ENCODE results near the gene PIGR. TPM values are rescaled to one million over a fixed set of nuclear protein-coding genes. Genes with fewer than 3 reads are reported as not detected.

Gene PIGR
- polyA plus RNA-seq, 1 donor from 2014 or later, result not detected

DNA sequence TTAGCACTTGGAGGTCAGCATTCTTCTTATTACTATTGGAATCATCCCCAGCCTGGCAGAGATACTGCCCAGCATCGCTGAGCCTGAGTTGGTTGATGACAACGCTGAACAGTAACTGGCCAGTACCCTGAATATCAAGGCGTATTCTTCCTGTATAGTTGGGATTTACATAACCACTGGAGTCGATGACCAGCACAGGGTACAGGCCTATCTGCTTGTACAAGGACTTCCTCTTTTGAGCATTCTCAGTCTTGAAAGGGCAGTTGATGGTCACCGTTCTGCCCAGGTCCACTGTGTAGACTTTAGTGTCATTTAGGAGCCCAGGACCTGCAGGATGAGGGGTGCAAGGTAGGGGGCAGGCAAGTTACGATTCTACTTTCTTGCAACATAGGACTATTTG, 8.8 kb downstream of the PIGR start:
- TF ChIP-seq, protein P1, sequence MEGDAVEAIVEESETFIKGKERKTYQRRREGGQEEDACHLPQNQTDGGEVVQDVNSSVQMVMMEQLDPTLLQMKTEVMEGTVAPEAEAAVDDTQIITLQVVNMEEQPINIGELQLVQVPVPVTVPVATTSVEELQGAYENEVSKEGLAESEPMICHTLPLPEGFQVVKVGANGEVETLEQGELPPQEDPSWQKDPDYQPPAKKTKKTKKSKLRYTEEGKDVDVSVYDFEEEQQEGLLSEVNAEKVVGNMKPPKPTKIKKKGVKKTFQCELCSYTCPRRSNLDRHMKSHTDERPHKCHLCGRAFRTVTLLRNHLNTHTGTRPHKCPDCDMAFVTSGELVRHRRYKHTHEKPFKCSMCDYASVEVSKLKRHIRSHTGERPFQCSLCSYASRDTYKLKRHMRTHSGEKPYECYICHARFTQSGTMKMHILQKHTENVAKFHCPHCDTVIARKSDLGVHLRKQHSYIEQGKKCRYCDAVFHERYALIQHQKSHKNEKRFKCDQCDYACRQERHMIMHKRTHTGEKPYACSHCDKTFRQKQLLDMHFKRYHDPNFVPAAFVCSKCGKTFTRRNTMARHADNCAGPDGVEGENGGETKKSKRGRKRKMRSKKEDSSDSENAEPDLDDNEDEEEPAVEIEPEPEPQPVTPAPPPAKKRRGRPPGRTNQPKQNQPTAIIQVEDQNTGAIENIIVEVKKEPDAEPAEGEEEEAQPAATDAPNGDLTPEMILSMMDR (IDR thresholded peaks at IDR 0.05; ENCODE audit: poor library complexity, severe bottlenecking), result no peak
- no peak for TF ChIP-seq MXI1 (conservative IDR thresholded peaks at IDR 0.05; ENCODE audit: poor library complexity, severe bottlenecking)
- no peak for TF ChIP-seq RAD21 (conservative IDR thresholded peaks at IDR 0.05)
- TF ChIP-seq SMC3 (conservative IDR thresholded peaks at IDR 0.05; ENCODE audit: poor library complexity), result no peak
- TF ChIP-seq POLR2AphosphoS5 (IDR thresholded peaks at IDR 0.05), result no peak

DNA sequence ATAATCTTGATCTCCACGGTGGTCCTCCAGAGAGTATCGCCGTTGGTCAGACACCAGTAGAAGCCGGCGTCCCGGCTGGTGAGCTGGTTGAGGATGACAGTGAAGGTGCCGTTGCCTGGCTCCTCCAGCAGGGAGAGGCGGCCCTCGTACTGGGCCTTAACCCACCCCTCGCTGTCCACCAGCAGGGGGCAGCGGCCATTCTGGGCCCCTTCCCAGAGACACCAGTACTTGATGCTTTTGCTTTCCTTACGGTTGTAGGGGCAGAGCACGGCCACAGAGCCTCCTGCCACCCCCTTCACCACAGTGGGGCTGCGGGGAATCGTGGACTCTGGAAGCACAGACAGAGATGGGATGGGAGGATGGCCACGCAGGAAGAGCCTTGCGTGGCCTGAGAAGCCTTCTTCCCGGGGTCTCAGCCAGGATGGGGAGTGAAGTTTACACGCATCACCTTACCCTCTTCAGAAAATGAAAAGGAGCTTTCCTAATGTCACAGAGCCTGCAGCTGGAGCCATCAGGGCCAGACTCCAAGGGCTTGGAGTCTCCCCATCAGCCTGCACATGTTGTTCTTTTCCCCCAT, 10.7 kb downstream of the PIGR start:
- Histone ChIP-seq H3K36me3 (ENCODE audit: insufficient read depth, low read length) (no peaks in the 10 kb centered on the region), H3K9me2 (ENCODE audit: insufficient read depth, low read length) (no peaks in the 10 kb centered on the region), H3F3A (ENCODE audit: insufficient read depth, low read length, poor library complexity, severe bottlenecking) (no peaks in the 10 kb centered on the region), H3K4me2 (ENCODE audit: low read length) (no peak overlapping the region), H4K20me1 (ENCODE audit: insufficient read depth) (no peaks in the 10 kb centered on the region), H3K27ac (ENCODE audit: low read length) (no peak overlapping the region), H3K9me3 (ENCODE audit: low read length) (no peaks in the 10 kb centered on the region), H3K79me2 (replicated peaks; ENCODE audit: insufficient read depth, low read length) (no peaks in the 10 kb centered on the region), H3K27me3 (ENCODE audit: insufficient read depth, low read depth, low read length) (no peaks in the 10 kb centered on the region), H2AFZ (ENCODE audit: low read depth, low read length) (no peak overlapping the region), H3K9ac (ENCODE audit: low read length) (no peak overlapping the region), H3K4me3 (ENCODE audit: low read length) (no peak overlapping the region)
- TF ChIP-seq, protein P2, sequence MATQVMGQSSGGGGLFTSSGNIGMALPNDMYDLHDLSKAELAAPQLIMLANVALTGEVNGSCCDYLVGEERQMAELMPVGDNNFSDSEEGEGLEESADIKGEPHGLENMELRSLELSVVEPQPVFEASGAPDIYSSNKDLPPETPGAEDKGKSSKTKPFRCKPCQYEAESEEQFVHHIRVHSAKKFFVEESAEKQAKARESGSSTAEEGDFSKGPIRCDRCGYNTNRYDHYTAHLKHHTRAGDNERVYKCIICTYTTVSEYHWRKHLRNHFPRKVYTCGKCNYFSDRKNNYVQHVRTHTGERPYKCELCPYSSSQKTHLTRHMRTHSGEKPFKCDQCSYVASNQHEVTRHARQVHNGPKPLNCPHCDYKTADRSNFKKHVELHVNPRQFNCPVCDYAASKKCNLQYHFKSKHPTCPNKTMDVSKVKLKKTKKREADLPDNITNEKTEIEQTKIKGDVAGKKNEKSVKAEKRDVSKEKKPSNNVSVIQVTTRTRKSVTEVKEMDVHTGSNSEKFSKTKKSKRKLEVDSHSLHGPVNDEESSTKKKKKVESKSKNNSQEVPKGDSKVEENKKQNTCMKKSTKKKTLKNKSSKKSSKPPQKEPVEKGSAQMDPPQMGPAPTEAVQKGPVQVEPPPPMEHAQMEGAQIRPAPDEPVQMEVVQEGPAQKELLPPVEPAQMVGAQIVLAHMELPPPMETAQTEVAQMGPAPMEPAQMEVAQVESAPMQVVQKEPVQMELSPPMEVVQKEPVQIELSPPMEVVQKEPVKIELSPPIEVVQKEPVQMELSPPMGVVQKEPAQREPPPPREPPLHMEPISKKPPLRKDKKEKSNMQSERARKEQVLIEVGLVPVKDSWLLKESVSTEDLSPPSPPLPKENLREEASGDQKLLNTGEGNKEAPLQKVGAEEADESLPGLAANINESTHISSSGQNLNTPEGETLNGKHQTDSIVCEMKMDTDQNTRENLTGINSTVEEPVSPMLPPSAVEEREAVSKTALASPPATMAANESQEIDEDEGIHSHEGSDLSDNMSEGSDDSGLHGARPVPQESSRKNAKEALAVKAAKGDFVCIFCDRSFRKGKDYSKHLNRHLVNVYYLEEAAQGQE (IDR thresholded peaks at IDR 0.05; ENCODE audit: borderline replicate concordance), result no peak

More for the DNA sequence above, 8.8 kb downstream of the PIGR start:
- Histone ChIP-seq H3K27ac (ENCODE audit: low read length) (no peak overlapping the region), H3F3A (ENCODE audit: insufficient read depth, low read length, poor library complexity, severe bottlenecking) (no peaks in the 10 kb centered on the region), H3K9ac (ENCODE audit: low read length) (no peak overlapping the region), H3K36me3 (ENCODE audit: insufficient read depth, low read length) (no peaks in the 10 kb centered on the region), H3K9me2 (ENCODE audit: insufficient read depth, low read length) (no peaks in the 10 kb centered on the region), H3K4me3 (ENCODE audit: low read length) (no peak overlapping the region), H3K4me2 (ENCODE audit: low read length) (no peak overlapping the region), H2AFZ (ENCODE audit: low read depth, low read length) (no peak overlapping the region), H3K9me3 (ENCODE audit: low read length) (no peaks in the 10 kb centered on the region), H3K79me2 (replicated peaks; ENCODE audit: insufficient read depth, low read length) (no peaks in the 10 kb centered on the region), H3K27me3 (ENCODE audit: insufficient read depth, low read depth, low read length) (no peaks in the 10 kb centered on the region), H4K20me1 (ENCODE audit: insufficient read depth) (no peaks in the 10 kb centered on the region)

DNA sequence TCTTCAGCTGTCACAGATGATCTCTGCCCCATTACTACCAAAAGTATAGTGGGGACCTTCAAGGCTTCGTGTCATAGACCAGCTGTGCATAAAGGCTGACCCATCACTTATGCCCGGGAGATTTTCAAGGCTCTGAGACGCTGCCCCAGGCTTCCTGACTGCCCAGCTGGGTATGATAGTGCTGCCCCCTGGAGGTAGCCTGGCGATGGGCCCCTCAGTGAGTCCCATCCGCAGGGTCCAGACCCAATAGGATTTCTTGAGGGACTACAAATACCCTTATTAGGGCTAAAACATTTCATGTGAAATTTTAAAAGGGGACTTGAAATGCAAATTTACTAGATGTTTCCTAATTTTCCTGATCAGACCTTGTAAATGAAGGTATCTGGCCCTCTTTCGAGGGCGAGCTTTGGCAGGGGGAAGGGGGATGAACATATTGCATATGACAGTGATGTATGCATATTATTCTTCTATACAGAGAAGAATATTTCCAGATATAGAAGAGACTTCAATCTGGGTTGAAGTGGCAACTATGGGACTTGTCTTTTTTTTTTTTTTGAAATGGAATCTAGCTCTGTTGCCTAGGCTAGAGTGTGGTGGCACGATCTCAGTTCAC, 12.8 kb downstream of the PIGR start:
- Histone ChIP-seq H3K27ac (ENCODE audit: low read length) (no peak overlapping the region), H3K36me3 (ENCODE audit: insufficient read depth, low read length) (no peaks in the 10 kb centered on the region), H3K9me2 (ENCODE audit: insufficient read depth, low read length) (no peaks in the 10 kb centered on the region), H3K9me3 (ENCODE audit: low read length) (no peaks in the 10 kb centered on the region), H3K9ac (ENCODE audit: low read length) (no peak overlapping the region), H3K27me3 (ENCODE audit: insufficient read depth, low read depth, low read length) (no peaks in the 10 kb centered on the region), H3K4me3 (ENCODE audit: low read length) (no peak overlapping the region), H3K4me2 (ENCODE audit: low read length) (no peak overlapping the region), H3F3A (ENCODE audit: insufficient read depth, low read length, poor library complexity, severe bottlenecking) (no peaks in the 10 kb centered on the region), H4K20me1 (ENCODE audit: insufficient read depth) (no peaks in the 10 kb centered on the region), H2AFZ (ENCODE audit: low read depth, low read length) (no peak overlapping the region), H3K79me2 (replicated peaks; ENCODE audit: insufficient read depth, low read length) (no peaks in the 10 kb centered on the region)
- TF ChIP-seq MXI1 (conservative IDR thresholded peaks at IDR 0.05; ENCODE audit: poor library complexity, severe bottlenecking) (no peak), SMC3 (conservative IDR thresholded peaks at IDR 0.05; ENCODE audit: poor library complexity) (no peak), POLR2AphosphoS5 (IDR thresholded peaks at IDR 0.05) (no peak), TAF1 (IDR thresholded peaks at IDR 0.05; ENCODE audit: low read depth) (no peak)
- TF ChIP-seq, protein P2 (IDR thresholded peaks at IDR 0.05; ENCODE audit: borderline replicate concordance), result no peak

Data from neural cell (in vitro differentiated cells).